ENCODE results near the gene MON1B.

GRCh38 chr16:77214411-77215138, 23.6 kb downstream of the MON1B start:
- no peak for TF ChIP-seq CTCF (IDR thresholded peaks at IDR 0.05)
- TF ChIP-seq NR2C2 (CRISPR knock-in tag; IDR thresholded peaks at IDR 0.05): no peak
- TF ChIP-seq SP1 (CRISPR knock-in tag; conservative IDR thresholded peaks at IDR 0.05): no peak
- TF ChIP-seq ZSCAN18 (CRISPR knock-in tag; IDR thresholded peaks at IDR 0.05): no peak
- TF ChIP-seq E2F4 (CRISPR knock-in tag; IDR thresholded peaks at IDR 0.05; ENCODE audit: borderline replicate concordance, low read depth): no peak
- TF ChIP-seq IRF1 (CRISPR knock-in tag; IDR thresholded peaks at IDR 0.05): no peak
- no peak for TF ChIP-seq GABPB1 (CRISPR knock-in tag; IDR thresholded peaks at IDR 0.05)
- no peak for TF ChIP-seq FOXP4 (CRISPR knock-in tag; IDR thresholded peaks at IDR 0.05)

Measured in WTC11 (cell line).